GM13977 (cell line): Measurements from ENCODE around the gene EPB41L1.

Source experiments
- DNase-seq: peaks from one replicate; pipeline ENCODE4 v3.0.0; 2012; ENCODE audit warnings: low spot score
- CTCF ChIP-seq: IDR thresholded peaks from 2 replicates; pipeline ENCODE4 v1.5.1; 2012; ENCODE audit warnings: mild to moderate bottlenecking, control low read depth; ENCODE audit not compliant: insufficient read depth; ENCODE audit errors: extremely low read depth, missing control alignments
- in situ Hi-C: fragments of 300-500 bp; cut with MboI; formaldehyde crosslinking; loops from one replicate; pipeline ENCODE4 v1.12.0; 2022; ENCODE audit warnings: low sequenced_read_pairs, low pct_unique_long_range_greater_than_20kb, mixed read lengths, inconsistent platforms; ENCODE audit not compliant: unreplicated experiment

EPB41L1 gene

GRCh38 chr20:36273414-36274180 is 119.1 kb downstream of the EPB41L1 start:
- in situ Hi-C loops = no loop called here
- DNase-seq = peak; percentile 52
- TF ChIP-seq CTCF = peak; percentile 32

GRCh38 chr20:36274181-36274841 is 119.8 kb downstream of the EPB41L1 start:
- in situ Hi-C loops = no loop called here
- no peak for DNase-seq
- no peak for TF ChIP-seq CTCF

- DNase-seq = no peak
- no peak for TF ChIP-seq CTCF
- in situ Hi-C loops = no loop called here
These were observed 120.5 kb downstream of the EPB41L1 start for GRCh38 chr20:36275011-36275410.

- DNase-seq = no peak
- in situ Hi-C loops = no loop called here
- TF ChIP-seq CTCF = no peak
These were observed 121.1 kb downstream of the EPB41L1 start for GRCh38 chr20:36275441-36276189.

GRCh38 chr20:36277546-36277945 is 123.0 kb downstream of the EPB41L1 start:
- DNase-seq = no peak
- in situ Hi-C loops = no loop called here
- TF ChIP-seq CTCF = no peak

GRCh38 chr20:36279362-36279761 is 124.8 kb downstream of the EPB41L1 start:
- in situ Hi-C loops = no loop called here
- DNase-seq = no peak
- TF ChIP-seq CTCF = no peak
